HG03342 (cell line): ENCODE measurements around the gene TGFB1.

Source experiments
- ATAC-seq: cut with Tn5 transposase; IDR thresholded peaks from one replicate; pipeline ENCODE4 v1.9.1; 2021; ENCODE audit warnings: mild to moderate bottlenecking, moderate library complexity; ENCODE audit not compliant: unreplicated experiment

TGFB1 gene

GRCh38 chr19:41323023-41323422 is 30.7 kb downstream of the TGFB1 start:
- no peak for ATAC-seq

GRCh38 chr19:41322451-41322850 is 31.3 kb downstream of the TGFB1 start:
- ATAC-seq, result no peak

- ATAC-seq, result no peak
Measured at GRCh38 chr19:41321600-41322270, 32.0 kb downstream of the TGFB1 start.

GRCh38 chr19:41321204-41321599 is 32.5 kb downstream of the TGFB1 start:
- ATAC-seq, result no peak

GRCh38 chr19:41320568-41320967 is 33.2 kb downstream of the TGFB1 start:
- no peak for ATAC-seq

GRCh38 chr19:41320185-41320518 is 33.6 kb downstream of the TGFB1 start:
- no peak for ATAC-seq

GRCh38 chr19:41319500-41320184 is 34.1 kb downstream of the TGFB1 start:
- no peak for ATAC-seq

GRCh38 chr19:41318696-41319499 is 34.8 kb downstream of the TGFB1 start:
- no peak for ATAC-seq

- ATAC-seq, result no peak
Measured at GRCh38 chr19:41316306-41316920, 37.3 kb downstream of the TGFB1 start.

- no peak for ATAC-seq
Measured at GRCh38 chr19:41311613-41312012, 42.1 kb downstream of the TGFB1 start.

- ATAC-seq, result no peak
Measured at GRCh38 chr19:41311072-41311471, 42.6 kb downstream of the TGFB1 start.

GRCh38 chr19:41310033-41310831 is 43.5 kb downstream of the TGFB1 start, which contains the start of gene CCDC97:
Gene CCDC97 (plus strand): TSS chr19:41310172. CDS start chr19:41310311, 139 bp downstream.
- peak; percentile 60 for ATAC-seq

- ATAC-seq, result no peak
Measured at GRCh38 chr19:41309180-41310032, 44.3 kb downstream of the TGFB1 start.

- no peak for ATAC-seq
Measured at GRCh38 chr19:41308450-41309179, 45.1 kb downstream of the TGFB1 start.

GRCh38 chr19:41307954-41308449 is 45.7 kb downstream of the TGFB1 start:
- ATAC-seq, result no peak

- no peak for ATAC-seq
Measured at GRCh38 chr19:41307090-41307875, 46.4 kb downstream of the TGFB1 start.

- no peak for ATAC-seq
Measured at GRCh38 chr19:41305927-41306793, 47.6 kb downstream of the TGFB1 start.
